IMR-90 (cell line): Measurements from ENCODE around the gene S1PR2.

ENCODE experiments used
- CHD1 ChIP-seq: IDR thresholded peaks from 2 replicates; pipeline ENCODE4 v1.6.1; 2012; ENCODE audit warnings: low read depth, low read length, improper control_type of control experiment
- CTCF ChIP-seq: conservative IDR thresholded peaks from 2 replicates; pipeline ENCODE4 v1.5.1; 2012; ENCODE audit warnings: mild to moderate bottlenecking, low read depth, low read length, improper control_type of control experiment
- POLR2A ChIP-seq: IDR thresholded peaks from 2 replicates; pipeline ENCODE4 v1.6.1; 2012; ENCODE audit warnings: mild to moderate bottlenecking, low read depth, low read length
- RAD21 ChIP-seq: IDR thresholded peaks from 2 replicates; pipeline ENCODE4 v1.6.1; 2012; ENCODE audit warnings: low read length, improper control_type of control experiment
- RCOR1 ChIP-seq: IDR thresholded peaks from 2 replicates; pipeline ENCODE4 v1.6.1; 2012; ENCODE audit warnings: mild to moderate bottlenecking, low read length, improper control_type of control experiment; ENCODE audit not compliant: insufficient replicate concordance

DNA sequence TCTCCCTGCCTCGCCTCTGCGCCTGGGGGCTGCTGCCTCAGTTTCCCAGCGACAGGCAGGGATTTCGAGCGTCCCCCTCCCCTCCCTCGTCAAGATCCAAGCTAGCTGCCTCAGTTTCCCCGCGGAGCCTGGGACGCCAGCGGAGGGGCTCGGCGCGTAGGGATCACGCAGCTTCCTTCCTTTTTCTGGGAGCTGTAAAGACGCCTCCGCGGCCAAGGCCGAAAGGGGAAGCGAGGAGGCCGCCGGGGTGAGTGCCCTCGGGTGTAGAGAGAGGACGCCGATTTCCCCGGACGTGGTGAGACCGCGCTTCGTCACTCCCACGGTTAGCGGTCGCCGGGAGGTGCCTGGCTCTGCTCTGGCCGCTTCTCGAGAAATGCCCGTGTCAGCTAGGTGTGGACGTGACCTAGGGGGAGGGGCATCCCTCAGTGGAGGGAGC lies 39.1 kb upstream of the S1PR2 start:
- TF ChIP-seq CTCF, result no peak
- TF ChIP-seq POLR2A, result no peak
- TF ChIP-seq RAD21, result no peak
- no peak for TF ChIP-seq CHD1
- no peak for TF ChIP-seq RCOR1
